NCI-H2196 (cell line): Measurements from ENCODE around the gene TBL3.

Source experiments
- DNase-seq: peaks from one replicate; lab custom pipeline; 2025; ENCODE audit not compliant: unreplicated experiment; lab: John Stamatoyannopoulos, UW

The TBL3 gene

GRCh38 chr16:1963806-1964505, 7.9 kb upstream of the TBL3 start:
- peak; percentile 35 for DNase-seq

DNA sequence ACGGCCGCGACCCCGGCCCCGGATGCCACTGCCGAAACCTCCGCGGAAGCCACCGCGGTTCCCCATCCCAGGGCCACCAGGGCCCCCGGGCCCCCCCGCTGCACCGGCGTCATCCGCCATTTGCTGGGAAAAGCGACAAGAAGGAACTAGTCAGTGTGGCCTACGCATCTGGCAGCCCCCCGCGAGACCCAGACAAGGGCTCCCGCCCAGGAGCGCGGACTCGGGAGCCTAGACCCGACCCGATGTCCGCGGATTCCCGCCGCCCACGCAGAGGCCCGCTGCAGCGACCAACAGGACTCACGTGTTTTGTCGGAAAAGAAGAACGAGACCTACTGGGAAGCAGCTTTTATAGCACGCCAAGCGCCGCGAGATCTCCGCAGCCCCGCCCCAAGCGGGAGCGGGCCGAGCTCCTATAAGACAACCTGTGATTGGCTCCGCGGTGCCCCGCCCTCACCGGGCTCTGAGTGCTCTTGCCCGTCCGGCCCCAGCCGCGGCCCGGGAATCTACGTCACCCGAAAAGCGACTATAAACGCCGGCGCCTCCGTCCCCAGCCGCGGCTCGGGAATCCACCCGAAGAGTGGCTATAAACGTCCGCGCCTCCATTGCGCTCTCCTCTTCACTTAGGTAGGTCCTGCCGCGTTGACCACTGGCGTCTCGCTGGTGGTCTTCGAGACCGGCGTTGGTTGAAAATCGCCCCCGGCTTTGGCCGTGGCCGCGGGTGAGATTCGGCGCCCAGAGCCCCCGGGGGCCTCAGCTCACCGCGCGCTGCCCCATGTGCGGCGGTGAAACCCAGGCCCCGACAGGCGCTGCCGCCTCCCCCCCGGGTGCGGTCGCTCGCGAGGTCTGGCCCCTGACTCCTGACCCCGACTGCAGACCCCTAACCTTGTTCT, 7.1 kb upstream of the TBL3 start, which contains the start of gene RPS2:
TSS of gene RPS2 (minus strand) at position 321 of the 890 bp plus-strand sequence. CDS start at position 120, 201 bp downstream.
- peak; percentile 98 for DNase-seq

DNA sequence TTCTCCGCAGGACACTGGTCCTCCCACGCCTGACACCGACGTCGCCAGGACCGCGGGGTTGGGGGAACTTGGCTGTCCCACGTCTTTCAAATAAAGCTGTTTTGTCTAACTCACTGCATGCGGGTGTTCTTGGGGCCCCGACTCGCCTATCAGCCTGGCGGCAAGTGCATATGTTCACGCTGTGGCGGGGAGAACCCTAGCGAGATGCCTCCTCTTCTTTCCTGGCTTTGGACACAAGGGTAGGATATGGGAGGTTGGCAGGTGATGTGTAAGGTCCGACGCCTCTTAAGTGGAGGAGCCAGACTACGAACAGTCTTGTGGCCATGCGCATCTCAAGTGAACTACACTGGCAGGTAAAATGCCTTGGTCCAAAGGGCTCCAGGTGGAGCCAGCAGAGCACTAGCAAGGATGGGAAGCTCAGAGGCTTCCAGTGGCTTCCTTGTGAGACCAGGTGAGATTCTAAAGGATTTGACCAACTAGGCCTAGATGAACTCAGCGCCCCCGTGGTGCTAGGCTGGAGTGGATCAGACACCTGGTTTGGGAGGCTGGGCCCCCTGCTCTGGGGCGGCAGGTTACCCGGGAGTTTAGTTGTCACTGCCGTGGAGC, 6.4 kb upstream of the TBL3 start:
- no peak for DNase-seq

- DNase-seq: no peak
Observed at GRCh38 chr16:1966460-1966859, 5.4 kb upstream of the TBL3 start, which contains the start of gene RNF151. Gene RNF151 (plus strand): TSS chr16:1966856. CDS start chr16:1966882, 26 bp downstream.

DNA sequence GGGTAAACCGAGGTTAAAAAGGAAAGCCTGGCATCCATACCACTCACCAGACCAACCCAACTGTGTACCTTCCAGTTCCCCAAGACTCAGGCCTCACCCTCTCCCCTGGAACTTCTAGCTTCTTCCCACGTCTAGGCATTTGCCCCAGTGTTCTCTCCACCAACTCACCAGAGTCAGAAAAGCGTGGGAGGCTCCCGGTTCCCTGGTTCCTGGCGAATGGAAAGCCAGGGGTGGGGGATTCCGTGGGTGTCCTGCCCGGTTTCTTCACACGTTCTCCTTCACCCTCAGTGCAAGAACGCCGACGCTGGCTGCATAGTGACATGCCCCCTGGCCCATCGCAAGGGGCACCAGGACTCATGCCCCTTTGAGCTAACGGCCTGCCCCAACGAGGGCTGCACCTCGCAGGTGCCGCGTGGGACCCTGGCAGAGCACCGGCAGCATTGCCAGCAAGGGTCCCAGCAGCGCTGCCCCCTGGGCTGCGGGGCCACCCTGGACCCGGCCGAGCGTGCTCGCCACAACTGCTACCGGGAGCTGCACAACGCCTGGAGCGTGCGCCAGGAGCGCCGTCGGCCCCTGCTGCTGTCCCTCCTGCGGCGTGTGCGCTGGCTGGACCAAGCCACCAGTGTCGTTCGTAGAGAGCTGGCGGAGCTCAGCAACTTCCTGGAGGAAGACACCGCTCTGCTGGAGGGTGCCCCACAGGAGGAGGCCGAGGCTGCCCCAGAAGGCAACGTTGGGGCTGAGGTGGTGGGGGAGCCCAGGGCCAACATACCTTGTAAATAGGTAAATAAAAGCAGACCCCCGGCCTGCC, 3.5 kb upstream of the TBL3 start:
- DNase-seq: no peak

DNA sequence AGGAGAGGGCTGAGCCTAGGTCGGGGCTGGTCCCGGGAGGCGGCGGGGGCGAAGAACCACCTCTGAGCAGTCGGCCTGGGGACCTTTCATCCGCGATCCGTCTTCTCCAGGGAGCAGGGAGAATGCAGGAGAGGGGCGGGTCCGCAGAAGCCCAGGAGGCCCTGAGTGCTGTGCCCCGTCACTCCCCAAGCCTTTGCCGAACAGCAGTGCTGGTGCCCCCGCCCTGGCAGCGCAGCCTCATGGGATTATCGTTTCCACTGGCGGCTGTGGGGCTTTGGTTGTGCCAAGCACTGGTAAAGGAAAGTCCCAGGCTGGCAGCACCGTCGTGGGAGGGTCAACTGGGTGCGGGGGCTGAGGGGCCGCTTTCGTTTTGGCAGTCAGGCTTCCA, 631 bp downstream of the TBL3 start:
- no peak for DNase-seq

DNA sequence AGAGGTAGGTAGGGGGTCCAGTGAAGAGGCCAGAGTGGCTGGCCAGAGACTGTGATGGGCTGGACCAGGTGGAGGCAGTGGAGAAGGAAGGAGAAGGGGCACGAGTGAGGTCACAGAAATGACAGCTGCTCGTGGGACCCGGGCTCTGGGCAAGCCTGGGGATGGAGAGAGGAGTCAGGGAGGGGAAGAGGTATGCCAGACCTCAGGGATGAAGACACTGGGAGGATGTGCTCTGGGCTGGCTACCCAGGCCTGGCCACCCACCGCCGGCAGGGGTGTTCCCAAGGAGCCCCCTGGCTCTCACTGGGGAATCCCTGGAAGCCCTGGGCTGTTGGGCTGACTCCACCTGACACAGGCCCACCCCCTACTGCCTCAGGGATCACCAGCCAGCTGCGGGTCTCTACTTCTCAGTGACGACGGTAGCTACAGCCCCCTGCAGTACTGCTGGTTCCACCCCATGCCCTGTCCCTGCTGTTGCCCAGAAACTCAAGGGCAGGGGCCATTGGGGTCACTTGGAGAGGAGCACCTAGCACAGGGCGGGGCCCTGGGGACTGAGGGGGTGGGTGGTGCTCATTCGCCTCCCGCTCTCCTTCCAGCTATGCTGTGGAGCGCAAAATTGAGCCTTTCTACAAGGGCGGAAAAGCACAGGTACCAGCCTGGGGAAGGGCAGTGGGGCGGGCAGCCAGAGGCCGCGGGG, 1.8 kb downstream of the TBL3 start:
- DNase-seq: no peak

- no peak for DNase-seq
Observed at GRCh38 chr16:1974157-1975070, 2.6 kb downstream of the TBL3 start.

GRCh38 chr16:1975432-1976215, 3.8 kb downstream of the TBL3 start:
- no peak for DNase-seq

- no peak for DNase-seq
Observed at GRCh38 chr16:1976216-1976520, 4.3 kb downstream of the TBL3 start.

DNA sequence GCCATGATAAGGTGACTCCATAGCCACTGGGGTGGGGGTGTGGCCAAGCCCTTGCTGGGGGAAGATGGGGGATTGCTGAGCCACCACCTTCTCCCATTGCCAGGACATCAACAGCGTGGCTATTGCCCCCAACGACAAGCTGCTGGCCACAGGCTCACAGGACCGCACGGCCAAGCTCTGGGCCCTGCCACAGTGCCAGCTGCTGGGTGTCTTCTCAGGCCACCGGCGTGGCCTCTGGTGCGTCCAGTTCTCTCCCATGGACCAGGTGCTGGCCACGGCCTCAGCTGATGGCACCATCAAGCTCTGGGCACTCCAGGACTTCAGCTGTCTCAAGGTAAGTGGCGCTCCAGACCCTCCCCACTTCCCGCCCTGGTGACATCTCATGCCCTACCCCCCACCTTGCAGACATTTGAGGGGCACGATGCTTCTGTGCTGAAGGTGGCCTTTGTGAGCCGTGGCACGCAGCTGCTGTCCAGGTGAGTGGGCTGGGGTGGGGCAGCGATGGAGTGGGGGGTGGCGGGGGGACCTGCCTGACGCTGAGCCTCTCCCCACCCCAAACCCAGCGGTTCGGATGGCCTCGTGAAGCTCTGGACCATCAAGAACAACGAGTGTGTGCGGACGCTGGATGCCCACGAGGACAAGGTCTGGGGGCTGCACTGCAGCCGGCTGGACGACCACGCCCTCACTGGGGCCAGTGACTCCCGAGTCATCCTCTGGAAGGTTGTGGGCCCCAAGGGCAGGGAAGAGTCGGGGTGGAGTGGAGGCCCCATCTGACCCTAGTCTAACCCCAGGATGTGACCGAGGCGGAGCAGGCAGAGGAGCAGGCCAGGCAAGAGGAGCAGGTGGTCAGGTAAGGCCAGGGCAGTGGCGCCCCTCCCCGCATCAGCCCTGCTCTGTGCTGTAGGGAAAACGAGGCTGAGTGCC, 5.4 kb downstream of the TBL3 start:
- no peak for DNase-seq

DNA sequence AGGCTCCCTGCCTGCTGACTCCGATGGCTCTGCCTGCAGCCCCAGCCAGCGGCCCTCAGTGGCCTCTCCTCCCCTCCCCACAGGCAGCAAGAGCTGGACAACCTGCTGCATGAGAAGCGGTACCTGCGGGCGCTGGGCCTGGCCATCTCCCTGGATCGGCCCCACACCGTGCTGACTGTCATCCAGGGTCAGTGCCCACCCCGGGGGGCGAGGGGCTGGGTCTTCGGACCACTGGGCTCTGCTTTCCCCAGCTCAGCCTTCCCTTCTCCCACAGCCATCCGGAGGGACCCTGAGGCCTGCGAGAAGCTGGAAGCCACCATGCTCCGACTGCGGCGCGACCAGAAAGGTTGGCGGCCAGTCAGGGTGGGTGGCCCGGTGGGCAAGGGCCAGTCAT, 6.0 kb downstream of the TBL3 start:
- DNase-seq: no peak

- no peak for DNase-seq
Observed at GRCh38 chr16:1978476-1979120, 6.7 kb downstream of the TBL3 start.

DNA sequence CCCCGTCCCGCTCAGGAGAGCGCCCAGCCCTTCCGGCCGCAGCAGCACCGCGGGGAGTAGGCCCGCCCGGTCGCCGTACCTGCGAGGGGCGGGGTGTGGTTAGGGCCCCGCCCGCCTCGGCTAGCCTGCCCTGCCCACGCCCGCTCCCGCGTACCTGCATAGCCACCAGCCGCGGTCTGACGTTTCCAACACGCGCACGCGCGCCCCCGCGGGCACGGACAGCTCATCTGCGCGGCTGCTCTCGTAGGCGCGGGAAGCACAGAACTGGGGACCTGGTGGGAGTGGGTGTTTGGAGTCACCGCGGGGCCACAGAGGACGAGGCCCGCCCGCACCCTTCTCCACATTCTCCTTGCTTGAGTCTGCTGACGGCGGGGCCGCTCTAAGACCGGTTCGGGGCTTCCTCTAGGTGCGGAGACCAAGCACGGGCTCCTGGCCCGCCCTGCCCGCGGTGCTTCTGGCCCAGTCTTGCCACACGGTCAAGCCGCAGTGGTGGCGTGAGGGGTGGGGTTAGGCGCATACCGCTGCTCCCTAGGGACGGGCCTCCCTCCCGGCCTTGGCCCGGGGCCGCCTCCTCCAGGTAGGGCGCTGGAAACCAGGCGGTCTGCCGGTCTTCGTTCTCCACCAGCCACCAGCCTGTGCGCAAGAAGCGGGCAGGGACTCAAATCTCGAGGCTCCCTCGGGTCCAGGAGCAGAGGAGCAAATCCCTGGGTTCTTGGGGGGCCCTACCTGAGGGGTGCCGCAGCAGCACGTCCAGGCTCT, 7.6 kb downstream of the TBL3 start:
- DNase-seq: peak; percentile 94

DNA sequence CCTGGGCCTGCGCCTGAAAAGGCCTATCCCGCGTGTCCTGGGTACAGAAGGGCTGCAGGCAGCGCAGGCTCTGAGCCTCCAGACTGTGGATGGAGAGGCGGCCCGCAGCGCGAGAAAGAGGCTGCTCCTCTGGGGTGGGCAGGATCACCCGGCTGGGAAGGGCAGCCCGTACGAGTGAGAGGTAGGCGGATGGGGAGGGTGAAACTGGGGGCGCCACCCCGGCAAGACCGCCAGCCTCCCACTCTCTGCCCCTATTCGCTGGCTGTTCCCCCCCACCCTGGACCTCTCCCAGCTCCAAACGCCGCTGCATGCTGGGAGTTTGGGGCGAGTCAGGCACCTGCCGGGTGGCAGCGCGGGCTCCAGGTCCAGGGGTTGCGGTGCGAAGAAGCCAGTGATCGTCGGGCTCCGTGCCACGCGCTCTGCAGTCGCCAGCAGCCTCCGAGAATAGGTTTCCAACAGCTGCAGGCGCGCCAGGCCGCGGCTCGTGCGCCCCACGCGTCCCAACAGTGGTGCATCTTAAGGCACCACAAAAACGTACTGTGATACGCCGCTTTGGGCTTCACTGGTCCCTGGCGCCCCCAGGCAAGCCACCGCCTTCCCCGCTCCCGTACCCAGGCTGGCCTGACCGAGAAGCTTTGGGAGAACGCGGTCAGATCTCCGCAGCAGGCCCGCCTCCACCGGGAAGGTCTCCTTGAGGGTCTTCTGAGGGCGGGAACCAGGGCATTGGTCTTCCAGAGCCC, 8.3 kb downstream of the TBL3 start:
- no peak for DNase-seq

- DNase-seq: no peak
Observed at GRCh38 chr16:1980770-1981087, 8.9 kb downstream of the TBL3 start.
